ENCODE data around the gene AAMP.

DNA sequence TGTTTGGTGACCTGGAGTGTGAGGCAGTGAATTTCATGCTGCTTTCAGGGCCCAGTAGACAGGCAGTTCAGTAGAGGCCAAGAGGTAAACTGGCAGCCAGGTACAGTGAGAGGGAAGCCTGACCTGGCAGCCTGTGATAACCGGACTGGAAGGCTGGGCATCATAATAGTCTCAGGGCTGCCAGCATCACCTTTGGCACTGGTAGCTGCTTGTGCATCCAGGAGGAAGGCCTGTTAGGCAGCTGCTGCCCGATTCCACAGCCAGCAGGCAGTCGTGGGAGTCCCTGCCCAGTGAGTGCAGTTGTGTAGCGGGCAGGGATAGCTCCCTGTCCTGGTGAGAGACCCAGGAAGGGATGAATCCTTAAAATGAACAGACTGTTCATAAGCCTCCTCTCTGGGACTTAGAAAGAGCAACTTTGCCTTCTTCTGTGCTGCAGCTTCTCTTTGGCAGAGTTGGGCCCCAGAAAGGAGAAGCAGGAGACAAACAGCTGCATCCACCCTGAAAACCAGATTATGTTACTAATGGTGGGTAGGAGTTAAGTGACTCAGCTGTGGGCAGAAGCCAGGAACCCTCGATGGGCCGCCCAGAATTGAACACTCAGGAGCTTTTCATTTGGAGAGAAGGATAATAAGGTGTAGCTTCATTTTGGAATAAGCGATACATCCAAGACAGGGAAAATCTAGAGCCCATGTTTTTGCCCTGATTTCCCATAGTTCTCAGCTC lies 17.3 kb downstream of the AAMP start:
- TF ChIP-seq, protein P1, sequence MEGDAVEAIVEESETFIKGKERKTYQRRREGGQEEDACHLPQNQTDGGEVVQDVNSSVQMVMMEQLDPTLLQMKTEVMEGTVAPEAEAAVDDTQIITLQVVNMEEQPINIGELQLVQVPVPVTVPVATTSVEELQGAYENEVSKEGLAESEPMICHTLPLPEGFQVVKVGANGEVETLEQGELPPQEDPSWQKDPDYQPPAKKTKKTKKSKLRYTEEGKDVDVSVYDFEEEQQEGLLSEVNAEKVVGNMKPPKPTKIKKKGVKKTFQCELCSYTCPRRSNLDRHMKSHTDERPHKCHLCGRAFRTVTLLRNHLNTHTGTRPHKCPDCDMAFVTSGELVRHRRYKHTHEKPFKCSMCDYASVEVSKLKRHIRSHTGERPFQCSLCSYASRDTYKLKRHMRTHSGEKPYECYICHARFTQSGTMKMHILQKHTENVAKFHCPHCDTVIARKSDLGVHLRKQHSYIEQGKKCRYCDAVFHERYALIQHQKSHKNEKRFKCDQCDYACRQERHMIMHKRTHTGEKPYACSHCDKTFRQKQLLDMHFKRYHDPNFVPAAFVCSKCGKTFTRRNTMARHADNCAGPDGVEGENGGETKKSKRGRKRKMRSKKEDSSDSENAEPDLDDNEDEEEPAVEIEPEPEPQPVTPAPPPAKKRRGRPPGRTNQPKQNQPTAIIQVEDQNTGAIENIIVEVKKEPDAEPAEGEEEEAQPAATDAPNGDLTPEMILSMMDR (IDR thresholded peaks at IDR 0.05) = no peak
- no peak for TF ChIP-seq POLR2A (IDR thresholded peaks at IDR 0.05)

All from testis (tissue), 2 donors.